Inflammatory macrophage (primary cell): Measurements from ENCODE around the gene PSORS1C1.
"Not testable (repeated sequence)": the region's sequence is repeated elsewhere in the genome, so short reads cannot be mapped to it uniquely, and the experiment has no call there.

Experiments used
- DNase-seq, 2 donors: peaks; one replicate each; pipeline ENCODE4 v3.0.0-alpha.2; 2020 to 2022
- total RNA-seq, 18 experiments: gene quantifications; one replicate each; lab custom pipeline; 2026; ENCODE audit warnings: mixed read lengths in 6 of 18, inconsistent platforms in 2 of 18; lab: John Stamatoyannopoulos, UW

Gene PSORS1C1
- total RNA-seq = 0 to 0.37 (median 0) reads per million in 18 experiments

- no peak for DNase-seq
Measured at GRCh38 chr6:31114541-31114878, at the start of gene PSORS1C1. Gene PSORS1C1, plus strand, starts transcription at chr6:31114800. Its CDS starts 14,833 bp downstream, at chr6:31129633.

- DNase-seq = no peak
Measured at GRCh38 chr6:31065556-31065955, 49.0 kb upstream of the PSORS1C1 start.

GRCh38 chr6:31067028-31067427 lies 47.6 kb upstream of the PSORS1C1 start:
- DNase-seq = not testable (repeated sequence)

GRCh38 chr6:31067891-31068668 lies 46.5 kb upstream of the PSORS1C1 start:
- DNase-seq = not testable (repeated sequence)

GRCh38 chr6:31068669-31069340 lies 45.8 kb upstream of the PSORS1C1 start:
- peak; percentile 75 to 79 for DNase-seq

- peak in 1 of 2 donors; percentile 37 for DNase-seq
Measured at GRCh38 chr6:31070711-31071197, 43.8 kb upstream of the PSORS1C1 start.

GRCh38 chr6:31074401-31074800 lies 40.2 kb upstream of the PSORS1C1 start:
- DNase-seq = no peak

- no peak for DNase-seq
Measured at GRCh38 chr6:31075528-31075927, 39.1 kb upstream of the PSORS1C1 start.

GRCh38 chr6:31076611-31077010 lies 38.0 kb upstream of the PSORS1C1 start:
- DNase-seq = no peak

- DNase-seq = peak; percentile 68 to 73
Measured at GRCh38 chr6:31079656-31080261, 34.8 kb upstream of the PSORS1C1 start.

- DNase-seq = peak; percentile 17 to 42
Measured at GRCh38 chr6:31081872-31082271, 32.7 kb upstream of the PSORS1C1 start.

GRCh38 chr6:31083742-31084354 lies 30.8 kb upstream of the PSORS1C1 start:
- DNase-seq = peak; percentile 42 to 48

GRCh38 chr6:31086788-31087440 lies 27.7 kb upstream of the PSORS1C1 start:
- DNase-seq = no peak

GRCh38 chr6:31087494-31088089 lies 27.0 kb upstream of the PSORS1C1 start:
- peak; percentile 87 to 93 for DNase-seq

- DNase-seq = no peak
Measured at GRCh38 chr6:31090275-31090972, 24.2 kb upstream of the PSORS1C1 start.

GRCh38 chr6:31090973-31091364 lies 23.6 kb upstream of the PSORS1C1 start:
- no peak for DNase-seq

GRCh38 chr6:31091680-31092079 lies 22.9 kb upstream of the PSORS1C1 start:
- DNase-seq = no peak

- no peak for DNase-seq
Measured at GRCh38 chr6:31092238-31092637, 22.4 kb upstream of the PSORS1C1 start.

GRCh38 chr6:31092769-31093505 lies 21.7 kb upstream of the PSORS1C1 start:
- no peak for DNase-seq

GRCh38 chr6:31094389-31094881 lies 20.2 kb upstream of the PSORS1C1 start:
- DNase-seq = peak in 1 of 2 donors; percentile 19
